ENCODE data around the gene MAST4. TPM values are rescaled to one million over a fixed set of nuclear protein-coding genes. Genes with fewer than 3 reads are reported as not detected.

The MAST4 gene
- total RNA-seq, 1 donor from 2014 or later: 0.99 TPM

- Mint-ChIP-seq H3K9me3 (no peaks in the 10 kb centered on the region), H3K4me1 (peaks cover 6% of the 10 kb centered on the region), H3K4me3 (no peak overlapping the region), H3K27me3 (ENCODE audit: insufficient read depth, low read depth) (peaks cover 6% of the 10 kb centered on the region), H3K36me3 (peaks cover 9% of the 10 kb centered on the region), H3K27ac (no peak overlapping the region)
- H3K4me1 ChIP-seq: no peaks in the 10 kb centered on the region
- TF ChIP-seq EZH2 (IDR thresholded peaks at IDR 0.05) (no peak), EZH2phosphoT487 (IDR thresholded peaks at IDR 0.05) (no peak), CTCF (IDR thresholded peaks at IDR 0.05) (no peak)
- DNase-seq (ENCODE audit: low spot score): no peak
- no peak overlapping the region for H2AFZ ChIP-seq (replicated peaks)
- H4K20me1 ChIP-seq (ENCODE audit: low read depth): no peaks in the 10 kb centered on the region
- H3K36me3 ChIP-seq: no peaks in the 10 kb centered on the region
- H3K9ac ChIP-seq: no peak overlapping the region
- H3F3A ChIP-seq (ENCODE audit: low read depth): no peaks in the 10 kb centered on the region
- H3K27ac ChIP-seq: no peak overlapping the region
- H3K4me3 ChIP-seq: no peak overlapping the region
- H3K9me3 ChIP-seq (ENCODE audit: low read depth): no peaks in the 10 kb centered on the region
- H3K4me2 ChIP-seq: no peak overlapping the region
- no peaks in the 10 kb centered on the region for H3K27me3 ChIP-seq
- H3K79me2 ChIP-seq (ENCODE audit: low read depth): no peaks in the 10 kb centered on the region
Observed at GRCh38 chr5:67143549-67143948, 547.4 kb downstream of the MAST4 start.

- TF ChIP-seq CTCF (IDR thresholded peaks at IDR 0.05): no peak
- no peak for TF ChIP-seq EZH2 (IDR thresholded peaks at IDR 0.05)
- TF ChIP-seq EZH2phosphoT487 (IDR thresholded peaks at IDR 0.05): no peak
- DNase-seq (ENCODE audit: low spot score): no peak
- peaks cover 9% of the 10 kb centered on the region for H3K36me3 Mint-ChIP-seq
- Histone ChIP-seq H3K79me2 (ENCODE audit: low read depth) (no peaks in the 10 kb centered on the region), H3F3A (ENCODE audit: low read depth) (no peaks in the 10 kb centered on the region), H2AFZ (replicated peaks) (no peak overlapping the region), H3K4me3 (no peak overlapping the region), H3K4me1 (no peaks in the 10 kb centered on the region), H4K20me1 (ENCODE audit: low read depth) (no peaks in the 10 kb centered on the region), H3K27me3 (no peaks in the 10 kb centered on the region), H3K27ac (no peak overlapping the region), H3K36me3 (no peaks in the 10 kb centered on the region), H3K9ac (no peak overlapping the region), H3K9me3 (ENCODE audit: low read depth) (no peaks in the 10 kb centered on the region), H3K4me2 (no peak overlapping the region)
- H3K27ac Mint-ChIP-seq: no peak overlapping the region
- H3K27me3 Mint-ChIP-seq (ENCODE audit: insufficient read depth, low read depth): peaks cover 6% of the 10 kb centered on the region
- peaks cover 3% of the 10 kb centered on the region for H3K4me1 Mint-ChIP-seq
- no peak overlapping the region for H3K4me3 Mint-ChIP-seq
- H3K9me3 Mint-ChIP-seq: no peaks in the 10 kb centered on the region
Observed at GRCh38 chr5:67144183-67144639, 548.0 kb downstream of the MAST4 start.

- Histone ChIP-seq H3K27me3 (no peaks in the 10 kb centered on the region), H3K79me2 (ENCODE audit: low read depth) (no peaks in the 10 kb centered on the region), H3K9me3 (ENCODE audit: low read depth) (no peaks in the 10 kb centered on the region), H3K4me2 (no peak overlapping the region), H3K4me3 (no peak overlapping the region), H3K4me1 (no peaks in the 10 kb centered on the region), H3F3A (ENCODE audit: low read depth) (no peaks in the 10 kb centered on the region), H3K36me3 (no peaks in the 10 kb centered on the region), H2AFZ (replicated peaks) (no peak overlapping the region), H3K27ac (no peak overlapping the region), H3K9ac (no peak overlapping the region), H4K20me1 (ENCODE audit: low read depth) (no peaks in the 10 kb centered on the region)
- TF ChIP-seq CTCF (IDR thresholded peaks at IDR 0.05) (no peak), EZH2phosphoT487 (IDR thresholded peaks at IDR 0.05) (no peak), EZH2 (IDR thresholded peaks at IDR 0.05) (no peak)
- Mint-ChIP-seq H3K27me3 (ENCODE audit: insufficient read depth, low read depth) (no peaks in the 10 kb centered on the region), H3K27ac (no peak overlapping the region), H3K9me3 (no peaks in the 10 kb centered on the region), H3K36me3 (peaks cover 9% of the 10 kb centered on the region), H3K4me3 (no peak overlapping the region), H3K4me1 (peaks cover 3% of the 10 kb centered on the region)
- no peak for DNase-seq (ENCODE audit: low spot score)
Observed at GRCh38 chr5:67146574-67146973, 550.4 kb downstream of the MAST4 start.

All from neural progenitor cell (in vitro differentiated cells).